IPS DF 19.7 (cell line): ENCODE measurements around the gene NEURL1.

ENCODE experiments used
- DNase-seq: peaks from one replicate; pipeline ENCODE4 v3.0.0-alpha.2; 2013; ENCODE audit warnings: low read depth, low spot score

The NEURL1 gene

DNA sequence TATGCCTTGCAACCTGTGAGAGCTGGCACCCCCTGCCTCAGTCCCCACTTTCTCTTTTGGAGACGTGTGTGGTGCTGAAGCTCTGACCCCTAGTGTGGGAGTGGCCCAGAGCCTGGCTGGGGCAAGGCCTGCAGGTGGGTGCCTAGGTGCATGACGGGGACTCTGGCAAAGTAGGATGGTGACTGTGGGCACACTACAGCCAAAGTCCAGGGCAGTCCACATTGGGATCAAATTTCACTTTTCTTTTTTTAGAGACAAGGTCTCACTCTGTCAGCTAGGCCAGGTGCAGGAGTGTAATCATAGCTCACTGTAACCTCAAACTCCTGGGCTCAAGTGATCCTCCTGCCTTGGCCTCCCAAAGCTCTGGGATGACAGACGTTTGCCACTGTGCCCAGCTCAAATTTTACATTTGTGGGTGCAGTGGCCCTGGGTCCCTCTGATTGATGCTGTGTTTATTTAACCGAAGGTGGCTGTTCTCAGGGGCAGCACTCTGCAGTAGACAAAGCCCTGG, 52.3 kb downstream of the NEURL1 start:
- no peak for DNase-seq

DNA sequence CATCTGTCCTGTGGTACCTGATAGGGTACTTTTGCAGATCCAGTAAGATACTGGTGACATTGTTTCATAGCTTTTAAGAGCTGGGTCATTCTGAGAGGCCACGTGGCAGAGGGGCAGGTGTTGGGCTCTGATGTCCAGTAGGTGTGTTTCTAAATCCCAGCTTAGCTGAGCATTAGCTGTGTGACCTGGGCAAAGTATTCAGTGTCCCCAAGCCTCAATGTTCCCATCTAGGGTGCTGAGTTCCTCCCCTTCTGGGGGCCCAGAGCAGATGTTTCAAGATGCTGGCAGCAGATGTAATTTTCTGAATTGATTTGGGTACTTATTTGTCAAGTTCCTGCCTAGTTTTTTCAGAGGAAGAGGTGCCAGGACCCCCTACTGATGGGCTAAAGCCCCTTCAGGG, 52.9 kb downstream of the NEURL1 start:
- DNase-seq, result no peak

DNA sequence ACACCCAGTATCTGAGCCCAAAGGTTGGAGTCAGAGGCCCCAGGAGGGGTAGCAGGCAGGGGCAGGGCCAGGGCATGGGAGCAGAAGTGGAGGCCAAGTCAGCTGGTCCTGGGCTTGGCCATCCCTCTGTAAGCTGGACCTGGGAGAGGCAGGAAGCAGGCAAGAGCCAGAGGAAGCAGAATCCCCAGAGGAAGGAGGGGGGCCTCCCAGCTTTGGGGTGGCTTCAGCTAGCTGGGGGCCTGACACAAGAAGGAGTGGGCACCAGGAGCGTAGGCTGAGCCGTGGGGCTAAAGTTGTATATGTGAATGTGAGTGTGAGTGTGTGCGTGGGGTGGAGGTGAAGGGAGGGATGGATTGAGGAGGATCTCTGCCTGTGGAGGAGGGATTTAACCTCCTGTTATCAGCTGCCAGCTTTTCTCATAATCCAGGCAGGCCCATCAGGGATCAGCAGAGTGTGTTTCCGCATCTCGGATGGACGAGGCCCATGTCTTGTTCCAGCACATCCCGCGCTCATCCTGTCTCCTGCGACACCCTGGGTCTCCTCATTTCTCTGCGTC, 54.0 kb downstream of the NEURL1 start:
- no peak for DNase-seq

DNA sequence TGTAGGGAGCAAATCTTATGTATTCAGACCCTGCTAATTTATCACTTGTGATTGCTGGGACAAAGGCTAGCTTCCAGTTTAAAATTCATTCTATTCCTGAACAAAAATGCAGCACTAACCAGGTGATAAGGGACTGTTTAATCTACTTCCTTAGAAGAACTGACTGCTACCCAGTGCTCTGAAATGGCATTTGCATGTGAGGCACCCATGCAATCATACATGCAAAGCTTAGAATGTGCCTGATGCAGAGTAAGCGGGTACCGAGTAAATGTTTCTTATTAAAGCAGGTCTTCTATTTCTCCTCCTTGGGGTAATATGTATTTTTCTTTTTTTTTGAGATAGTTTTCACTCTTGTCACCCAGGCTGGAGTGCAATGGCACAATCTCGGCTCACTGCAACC, 54.5 kb downstream of the NEURL1 start:
- DNase-seq, result no peak

DNA sequence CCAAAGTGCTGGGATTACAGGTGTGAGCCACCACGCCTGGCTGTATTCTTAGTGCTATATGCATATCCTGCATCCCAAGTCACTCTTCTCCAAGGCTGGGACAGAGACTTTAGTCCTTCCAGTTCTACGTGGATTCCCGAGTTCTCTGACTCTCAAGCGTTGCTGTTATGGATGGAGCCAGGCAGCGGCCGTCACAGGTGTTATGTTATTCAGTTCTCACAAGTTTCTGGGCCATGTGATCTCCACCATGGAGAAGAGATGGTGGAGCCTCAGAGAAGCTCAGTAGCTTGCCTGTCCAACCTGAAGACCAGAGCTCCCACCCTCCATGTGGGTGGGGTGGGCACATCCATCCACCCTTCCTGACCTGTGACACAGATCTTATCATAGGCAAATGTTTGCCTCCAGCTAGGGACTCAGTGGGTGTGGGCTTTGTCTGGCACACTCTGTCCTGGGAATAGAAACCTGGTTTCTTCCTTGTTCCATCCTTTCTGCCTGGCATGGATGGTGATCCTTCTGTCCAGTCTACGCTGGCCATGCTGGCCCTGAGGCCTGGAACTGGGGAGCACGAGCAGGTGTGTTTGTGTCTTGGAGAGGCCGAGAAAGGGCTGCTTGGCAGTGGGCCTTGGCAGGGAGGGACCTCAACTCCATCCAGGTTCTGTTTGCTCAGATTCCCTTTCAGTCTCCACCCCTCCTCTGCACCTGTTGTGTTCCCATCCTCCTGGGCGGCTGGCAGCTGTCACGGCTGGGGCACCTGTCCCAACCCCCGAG, 55.3 kb downstream of the NEURL1 start:
- DNase-seq, result no peak

GRCh38 chr10:103549349-103549685, 55.8 kb downstream of the NEURL1 start:
- no peak for DNase-seq

DNA sequence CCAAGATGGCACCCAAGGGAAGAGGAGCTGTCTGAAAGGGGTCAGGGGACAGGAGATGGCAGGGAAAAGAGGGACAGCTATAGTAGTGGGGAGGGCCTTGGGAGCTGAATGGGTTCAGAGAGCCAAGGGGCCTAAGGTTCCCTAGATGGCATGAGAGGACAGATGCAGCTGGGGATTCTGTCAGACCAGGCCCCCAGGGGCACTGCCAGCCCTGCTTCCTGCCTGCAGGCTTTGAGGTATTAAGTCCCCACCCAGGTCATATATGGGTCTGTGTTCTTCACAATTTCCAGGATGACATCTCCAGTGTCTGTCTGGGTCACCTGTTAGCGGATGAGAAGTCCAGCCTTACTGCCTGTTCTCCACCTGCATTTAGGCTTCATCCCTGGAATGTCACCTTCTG, 56.7 kb downstream of the NEURL1 start:
- DNase-seq, result no peak

GRCh38 chr10:103551619-103552602, 58.4 kb downstream of the NEURL1 start:
- DNase-seq, result no peak

- no peak for DNase-seq
Observed at GRCh38 chr10:103552856-103553742, 59.6 kb downstream of the NEURL1 start.

DNA sequence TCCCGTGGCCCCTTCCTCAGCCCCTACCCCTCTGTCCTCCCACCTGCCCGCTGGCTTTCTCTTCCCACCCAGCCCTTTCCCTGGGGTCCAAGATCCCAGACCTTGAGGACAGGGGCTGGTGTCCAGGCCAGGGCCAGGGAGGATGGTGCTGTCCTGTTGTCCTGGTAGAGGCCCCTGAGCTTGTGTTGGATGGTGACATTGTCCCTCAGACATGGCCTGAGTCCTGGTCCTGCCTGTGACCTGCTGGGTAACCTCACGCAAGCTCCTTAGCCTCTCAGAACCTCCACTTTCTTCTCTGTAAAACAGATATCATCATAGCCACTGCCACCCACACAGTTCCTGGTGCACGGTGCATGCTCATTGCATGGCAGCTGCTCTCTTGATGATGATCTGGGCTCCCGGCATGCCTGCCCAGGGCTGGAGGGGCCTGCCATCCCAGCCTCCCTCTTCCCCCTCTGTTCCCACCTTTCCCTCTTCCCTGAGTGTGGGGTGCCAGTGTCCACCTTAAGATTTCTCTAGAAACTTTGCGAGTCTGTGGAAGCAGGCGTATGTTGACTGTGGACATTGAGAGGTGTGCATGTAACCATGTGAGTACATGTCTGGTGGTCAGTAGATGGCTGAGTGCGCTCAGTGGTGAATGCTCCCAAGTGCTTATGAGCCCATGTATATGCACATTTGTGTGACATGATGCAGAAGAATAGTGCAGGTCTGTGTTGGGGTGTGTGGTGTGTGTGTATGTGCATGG, 60.4 kb downstream of the NEURL1 start:
- DNase-seq, result no peak

DNA sequence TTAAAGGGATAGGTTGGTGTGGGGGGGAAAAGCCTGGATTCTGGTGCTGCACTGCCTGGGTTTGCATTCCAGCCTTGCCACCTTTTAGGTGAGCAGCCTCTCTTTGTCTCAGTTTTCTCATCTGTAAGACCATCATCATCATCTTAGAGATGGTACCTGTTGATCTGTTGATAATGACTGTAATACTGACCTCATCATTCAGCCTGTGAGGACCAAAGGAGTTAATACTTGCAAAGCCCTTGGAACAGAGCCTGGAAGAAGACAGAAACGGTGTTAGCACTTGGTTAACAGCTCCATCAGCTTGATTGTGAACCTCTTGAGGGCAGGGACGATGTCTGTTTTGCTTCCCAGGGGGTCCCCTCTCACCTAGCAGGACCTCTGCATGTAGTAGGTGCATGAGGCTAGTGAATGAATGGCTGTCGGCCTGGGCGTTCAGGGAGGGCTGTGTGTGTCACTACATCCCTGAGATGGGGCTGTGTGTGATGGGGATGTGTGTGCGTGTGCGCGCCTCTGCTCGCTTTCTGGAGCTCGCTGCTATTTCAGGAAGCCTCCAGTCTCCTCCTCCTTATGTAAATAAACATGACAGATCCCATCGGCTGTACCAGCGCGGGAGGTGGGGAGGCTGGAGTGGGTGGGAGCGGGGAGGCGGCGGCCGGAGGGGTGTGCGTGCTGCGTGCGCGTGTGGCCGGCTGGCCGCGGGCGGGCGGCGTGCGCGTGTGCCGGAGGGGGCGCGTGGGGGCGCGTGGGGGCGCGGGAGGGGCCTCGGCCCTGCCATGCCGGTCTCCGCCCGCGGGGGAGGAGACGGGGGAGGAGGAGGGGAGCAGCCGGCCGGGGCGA, 61.2 kb downstream of the NEURL1 start:
- DNase-seq, result no peak

DNA sequence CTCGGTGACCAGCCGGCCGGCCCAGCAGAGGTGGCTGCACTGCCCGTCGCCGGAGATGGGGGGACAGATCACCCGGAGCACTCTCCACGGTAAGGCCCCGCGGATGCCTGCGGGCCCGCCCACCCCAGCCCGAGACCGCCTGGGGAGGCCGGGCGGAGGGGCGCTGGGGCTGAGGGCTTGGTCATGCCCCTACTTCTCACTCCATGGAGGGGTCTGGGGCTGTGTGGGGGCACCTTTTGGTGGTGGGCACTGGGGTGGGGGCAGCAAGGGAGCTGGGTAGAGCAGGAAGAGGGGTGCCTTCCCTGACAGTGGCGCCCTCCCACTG, 61.8 kb downstream of the NEURL1 start:
- DNase-seq, result no peak

- no peak for DNase-seq
Observed at GRCh38 chr10:103555712-103556111, 62.2 kb downstream of the NEURL1 start.

DNA sequence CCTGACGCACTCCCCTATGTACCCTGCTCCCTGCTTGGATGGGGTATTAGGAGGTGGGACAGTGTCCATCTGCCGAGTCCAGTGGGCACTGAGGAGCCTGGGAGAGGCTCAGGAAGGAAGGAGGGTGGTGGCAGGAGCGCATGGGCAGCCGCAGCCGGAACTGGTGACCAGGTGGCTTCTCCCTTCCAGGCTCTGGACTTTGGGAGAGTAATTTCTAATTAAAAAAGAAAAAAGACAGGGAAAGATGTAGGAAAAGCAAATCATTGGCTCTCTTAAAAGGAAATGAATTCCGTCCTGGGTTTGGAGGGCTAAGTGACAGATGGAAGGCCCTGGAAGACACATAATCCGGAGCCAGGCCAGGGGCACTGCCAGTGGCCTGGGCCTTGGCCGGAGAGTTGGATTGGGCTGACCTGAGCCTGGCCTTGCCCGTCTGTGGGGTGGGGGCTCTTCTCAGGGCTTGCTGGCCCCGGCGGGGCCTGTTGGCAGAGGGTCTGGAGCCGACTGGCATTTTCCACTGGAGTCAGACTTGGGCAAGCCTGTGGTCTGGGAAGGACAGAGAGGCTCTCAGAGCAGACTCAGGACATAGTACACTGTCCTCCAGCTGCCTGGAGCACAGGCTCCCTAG, 63.0 kb downstream of the NEURL1 start:
- DNase-seq, result no peak

DNA sequence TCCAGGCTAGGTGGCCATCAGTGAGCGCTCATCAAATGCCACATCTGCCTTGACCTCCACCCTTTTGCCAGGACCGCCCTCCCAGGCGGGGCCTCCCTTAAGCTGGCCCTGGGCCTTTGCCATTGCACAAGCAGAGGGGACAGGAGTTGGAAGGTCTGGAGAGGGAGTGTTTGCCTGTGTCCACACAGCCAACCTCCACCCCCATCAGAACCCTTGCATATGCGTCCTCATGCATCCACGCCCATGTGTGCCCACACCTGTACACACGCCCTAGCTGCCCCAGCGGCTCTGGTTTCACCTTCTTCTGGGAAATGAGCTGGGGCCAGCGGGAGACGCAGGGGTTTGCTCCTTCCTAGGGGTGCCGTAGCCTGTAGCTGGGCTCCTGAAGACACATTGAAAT, 64.0 kb downstream of the NEURL1 start:
- DNase-seq, result no peak

GRCh38 chr10:103558911-103559310, 65.4 kb downstream of the NEURL1 start:
- DNase-seq, result no peak

- DNase-seq, result no peak
Observed at GRCh38 chr10:103559776-103560175, 66.3 kb downstream of the NEURL1 start.

DNA sequence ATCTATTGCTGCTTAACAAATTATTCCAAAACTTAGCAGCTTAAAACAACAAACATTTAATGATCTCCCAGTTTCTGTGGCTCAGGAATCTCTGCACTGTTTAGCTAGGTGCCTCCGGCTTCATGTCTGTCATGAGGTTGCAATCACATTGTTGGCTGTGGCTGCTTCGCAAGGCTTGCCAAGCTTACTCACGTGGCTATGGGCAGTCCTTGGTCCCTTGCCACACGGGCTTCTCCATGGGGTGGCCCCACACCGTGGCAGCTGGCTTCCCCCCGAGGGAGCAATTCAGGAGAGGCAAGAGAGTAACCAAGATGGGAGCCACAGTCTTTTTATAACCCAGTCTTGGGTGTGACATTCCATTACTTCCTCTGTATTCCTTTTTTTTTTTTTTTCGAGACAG, 67.4 kb downstream of the NEURL1 start:
- no peak for DNase-seq

DNA sequence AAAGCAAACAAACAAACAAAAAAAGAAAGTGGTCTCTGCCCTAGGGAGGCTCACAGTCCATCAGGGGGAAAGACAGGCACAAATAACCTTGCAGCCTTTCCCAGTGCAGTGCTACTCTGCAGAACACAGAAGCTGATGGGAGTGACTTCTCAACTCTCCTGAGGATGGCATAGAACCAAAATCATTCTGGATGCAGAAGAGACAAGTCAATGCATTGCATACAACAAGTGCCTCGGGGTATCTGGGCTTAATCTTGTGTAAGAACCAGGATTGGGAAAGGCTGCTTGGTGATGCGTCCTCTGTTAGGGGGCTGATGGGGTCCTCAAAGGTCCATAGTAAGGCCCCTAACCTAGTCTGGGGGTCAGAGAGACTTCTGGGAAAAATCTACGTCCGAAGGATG, 68.9 kb downstream of the NEURL1 start:
- DNase-seq, result no peak
